ENCODE measurements around the gene SMYD4.
"Not testable (repeated sequence)": the region's sequence is repeated elsewhere in the genome, so short reads cannot be mapped to it uniquely, and the experiment has no call there.

Gene SMYD4

GRCh38 chr17:1753767-1754429 lies 75.8 kb downstream of the SMYD4 start:
- DNase-seq: no peak

GRCh38 chr17:1752425-1753262 lies 77.1 kb downstream of the SMYD4 start:
- no peak for DNase-seq

GRCh38 chr17:1750628-1751027 lies 79.1 kb downstream of the SMYD4 start:
- no peak for DNase-seq

GRCh38 chr17:1746975-1747543 lies 82.6 kb downstream of the SMYD4 start:
- no peak for DNase-seq

GRCh38 chr17:1745513-1746020 lies 84.1 kb downstream of the SMYD4 start:
- no peak for DNase-seq

- no peak for DNase-seq
Measured at GRCh38 chr17:1744551-1745512, 84.9 kb downstream of the SMYD4 start.

- DNase-seq: no peak
Measured at GRCh38 chr17:1743088-1743439, 86.6 kb downstream of the SMYD4 start.

GRCh38 chr17:1742371-1743087 lies 87.2 kb downstream of the SMYD4 start, which contains the start of gene SERPINF2:
Gene SERPINF2 (plus strand): TSS chr17:1742871. CDS start chr17:1744996, 2,125 bp downstream.
- DNase-seq: no peak

GRCh38 chr17:1741899-1742298 lies 87.8 kb downstream of the SMYD4 start:
- DNase-seq: not testable (repeated sequence)

- DNase-seq: no peak
Measured at GRCh38 chr17:1737531-1738291, 92.0 kb downstream of the SMYD4 start.

- DNase-seq: no peak
Measured at GRCh38 chr17:1736348-1737281, 93.1 kb downstream of the SMYD4 start.

- no peak for DNase-seq
Measured at GRCh38 chr17:1735834-1736347, 93.8 kb downstream of the SMYD4 start.

- DNase-seq: no peak
Measured at GRCh38 chr17:1735418-1735817, 94.3 kb downstream of the SMYD4 start.

GRCh38 chr17:1733759-1734158 lies 95.9 kb downstream of the SMYD4 start:
- no peak for DNase-seq

- no peak for DNase-seq
Measured at GRCh38 chr17:1732833-1733321, 96.8 kb downstream of the SMYD4 start.

- no peak for DNase-seq
Measured at GRCh38 chr17:1732241-1732832, 97.4 kb downstream of the SMYD4 start.

GRCh38 chr17:1731194-1731506 lies 98.6 kb downstream of the SMYD4 start:
- no peak for DNase-seq

- no peak for DNase-seq
Measured at GRCh38 chr17:1730326-1731193, 99.1 kb downstream of the SMYD4 start.
